HepG2 (cell line): ENCODE data around the gene AKNA. TPM values are rescaled to one million over a fixed set of nuclear protein-coding genes. Genes with fewer than 3 reads are reported as not detected.

Experiments
- ARID4A ChIP-seq: sonication (generic); formaldehyde crosslinking; IDR thresholded peaks from 2 replicates; pipeline ENCODE4 v1.5.0; 2020; ENCODE audit warnings: mild to moderate bottlenecking, missing genetic modification reagents, borderline replicate concordance
- MXI1 ChIP-seq: IDR thresholded peaks from 3 replicates; pipeline ENCODE4 v1.6.1; 2012; ENCODE audit warnings: low read depth, low read length, inconsistent platforms, borderline replicate concordance
- NBN ChIP-seq: fragments of 450-650 bp; conservative IDR thresholded peaks from 2 replicates; pipeline ENCODE4 v1.6.1; 2017
- PRPF4 ChIP-seq: fragments of 200-400 bp; formaldehyde crosslinking; IDR thresholded peaks from 2 replicates; pipeline ENCODE4 v1.6.1; 2016; ENCODE audit warnings: low read length, low read depth; ENCODE audit not compliant: poor library complexity, severe bottlenecking
- RAD21 ChIP-seq: fragments of 450-650 bp; formaldehyde crosslinking; IDR thresholded peaks from 2 replicates; pipeline ENCODE4 v1.5.0; 2020; ENCODE audit warnings: mild to moderate bottlenecking
- RCOR2 ChIP-seq: IDR thresholded peaks from 2 replicates; pipeline ENCODE4 v1.6.1; 2016; ENCODE audit warnings: missing biosample characterization, missing genetic modification reagents
- RNF219 ChIP-seq: sonication (generic); formaldehyde crosslinking; IDR thresholded peaks from 2 replicates; pipeline ENCODE4 v1.5.0; 2020; ENCODE audit warnings: mild to moderate bottlenecking, missing genetic modification reagents
- SOX13 ChIP-seq, 3 experiments: fragments of 450-650 bp in 1 of 3; sonication (generic) in 1 of 3; formaldehyde crosslinking in 1 of 3; IDR thresholded peaks in 2 of 3; conservative IDR thresholded peaks in 1 of 3; 2 replicates each; pipeline versions ENCODE4 v1.5.0 to v1.6.1; 2016 to 2020; ENCODE audit warnings: antibody characterized with exemption in 1 of 3, mild to moderate bottlenecking in 1 of 3, missing compliant biosample characterization in 1 of 3, missing genetic modification reagents in 1 of 3, moderate library complexity in 1 of 3
- SUZ12 ChIP-seq: fragments of 150-350 bp; IDR thresholded peaks from 2 replicates; pipeline ENCODE4 v1.6.1; 2014; ENCODE audit warnings: low read depth, low read length
- YEATS4 ChIP-seq: sonication (generic); formaldehyde crosslinking; IDR thresholded peaks from 2 replicates; pipeline ENCODE4 v1.4.0; 2020; ENCODE audit warnings: missing genetic modification reagents, borderline replicate concordance
- ZBED4 ChIP-seq: sonication (generic); formaldehyde crosslinking; IDR thresholded peaks from 2 replicates; pipeline ENCODE4 v1.4.0; 2020; ENCODE audit warnings: missing genetic modification reagents, borderline replicate concordance
- ZNF121 ChIP-seq: sonication (generic); formaldehyde crosslinking; IDR thresholded peaks from 2 replicates; pipeline ENCODE4 v1.5.0; 2020; ENCODE audit warnings: mild to moderate bottlenecking, missing genetic modification reagents
- ZNF224 ChIP-seq: sonication (generic); formaldehyde crosslinking; IDR thresholded peaks from 2 replicates; pipeline ENCODE4 v1.5.0; 2020; ENCODE audit warnings: mild to moderate bottlenecking, missing genetic modification reagents
- ZNF292 ChIP-seq: sonication (generic); formaldehyde crosslinking; IDR thresholded peaks from 2 replicates; pipeline ENCODE4 v1.8.1; 2022; ENCODE audit warnings: mild to moderate bottlenecking, low read depth, missing genetic modification reagents, borderline replicate concordance
- ZNF331 ChIP-seq: sonication (generic); formaldehyde crosslinking; IDR thresholded peaks from 2 replicates; pipeline ENCODE4 v1.4.0; 2020; ENCODE audit warnings: missing genetic modification reagents
- ZNF562 ChIP-seq: sonication (generic); formaldehyde crosslinking; IDR thresholded peaks from 2 replicates; pipeline ENCODE4 v1.8.0; 2022; ENCODE audit warnings: missing genetic modification reagents, borderline replicate concordance
- ZNF564 ChIP-seq: sonication (generic); formaldehyde crosslinking; IDR thresholded peaks from 2 replicates; pipeline ENCODE4 v1.8.1; 2023; ENCODE audit warnings: mild to moderate bottlenecking, missing genetic modification reagents
- ZNF768 ChIP-seq: sonication (generic); formaldehyde crosslinking; IDR thresholded peaks from 2 replicates; pipeline ENCODE4 v1.4.0; 2020; ENCODE audit warnings: missing genetic modification reagents
- polyA plus RNA-seq, 8 experiments: library from polyadenylated mRNA; depleted of rRNA in 3 of 8; stranded (reverse) in 7 of 8; unstranded in 1 of 8; fragments of >200 nt; fragmentation: Illumina TruSeq in 4 of 8; extraction: Trizol in 4 of 8; gene quantifications; 2 replicates each; pipeline versions ENCODE4 v1.2.1 to v1.2.3, GENCODE V29; 2011 to 2016; ENCODE audit warnings: low read depth in 4 of 8, missing spikeins in 1 of 8, mixed read lengths in 1 of 8; ENCODE audit not compliant: insufficient read depth in 1 of 8
- total RNA-seq, 5 experiments: library from RNA; depleted of rRNA; stranded (reverse); fragments of >200 nt; fragmentation: Illumina TruSeq; extraction: Trizol; gene quantifications; 2 replicates each; pipeline ENCODE4 v1.2.3, GENCODE V29; 2016; ENCODE audit warnings: low read depth in 1 of 5

The AKNA gene
- total and polyA plus RNA-seq, 2 of the 13 experiments (the other 11 are each of a cell fraction or from before 2014, with no cell fraction given): 3.0 to 3.1 TPM

- TF ChIP-seq RNF219 (no peak), YEATS4 (CRISPR knock-in tag) (no peak), ZNF224 (CRISPR knock-in tag) (no peak), ZNF562 (CRISPR knock-in tag) (no peak), SOX13 (IDR thresholded peaks at IDR 0.05) (no peak), SOX13 (CRISPR knock-in tag; conservative IDR thresholded peaks at IDR 0.05 in 1 of 2, IDR thresholded peaks at IDR 0.05 in 1 of 2) (no peak), MXI1 (no peak), ARID4A (CRISPR knock-in tag) (no peak), RAD21 (peak; percentile 84), ZNF331 (CRISPR knock-in tag) (peak; percentile 27; the same call in 1 of the 2 replicates), ZNF121 (CRISPR knock-in tag) (peak; percentile 56; the same call in 1 of the 2 replicates), NBN (no peak), ZNF768 (CRISPR knock-in tag) (peak; percentile 21; the same call in 1 of the 2 replicates), PRPF4 (no peak), RCOR2 (no peak), ZBED4 (CRISPR knock-in tag) (0 out of 2 replicates have a peak, but pooled peaks have one; percentile 42), ZNF564 (no peak), ZNF292 (CRISPR knock-in tag) (no peak), SUZ12 (no peak)
These were observed 48.5 kb downstream of the AKNA start (continued) for GRCh38 chr9:114339130-114339908.
